Mammary epithelial cell (primary cell): ENCODE data around the gene CLEC17A.

Source experiments
- CTCF ChIP-seq, 2 donors: IDR thresholded peaks in 1 of 2; conservative IDR thresholded peaks in 1 of 2; 2 replicates each; pipeline ENCODE4 v1.5.1; 2011 to 2012; ENCODE audit warnings: inconsistent platforms in 2 of 2, low read length in 2 of 2, mild to moderate bottlenecking in 2 of 2, control low read depth in 1 of 2, low read depth in 1 of 2; ENCODE audit not compliant: insufficient read depth in 1 of 2; ENCODE audit errors: extremely low read depth in 1 of 2
- EZH2 ChIP-seq: IDR thresholded peaks from 2 replicates; pipeline ENCODE4 v1.6.1; 2012; ENCODE audit warnings: low read length, inconsistent platforms, borderline replicate concordance

- TF ChIP-seq CTCF (conservative IDR thresholded peaks at IDR 0.05 in 1 of 2, IDR thresholded peaks at IDR 0.05 in 1 of 2; ENCODE audit: extremely low read depth in 1 of 2, insufficient read depth in 1 of 2, low read depth in 1 of 2, low read length in 2 of 2) = no peak
- TF ChIP-seq EZH2 = no peak
Measured at GRCh38 chr19:14575428-14575980, 7.4 kb upstream of the CLEC17A start.
